B cell (primary cell): ENCODE results near the gene NAT14. TPM values are rescaled to one million over a fixed set of nuclear protein-coding genes. Genes with fewer than 3 reads are reported as not detected.

Experiments
- ATAC-seq: fragments of 200-7000 bp; cut with Tn5 transposase; one replicate; pipeline ENCODE4 v1.10.0; 2021; ENCODE audit warnings: low read depth, mild to moderate bottlenecking, moderate number of reproducible peaks, moderate library complexity
- CTCF ChIA-PET: fragments of 350-600 bp; sonication (Branson Sonifier 250); formaldehyde crosslinking; loops from one replicate; lab custom pipeline; 2021; ENCODE audit warnings: antibody characterized with exemption, inconsistent platforms; lab: Charles Lee
- POLR2A ChIA-PET: fragments of 350-600 bp; sonication (Branson Sonifier 250); formaldehyde crosslinking; loops from one replicate; lab custom pipeline; 2021; ENCODE audit warnings: antibody characterized with exemption; lab: Charles Lee
- DNase-seq: peaks from one replicate; pipeline ENCODE4 v3.0.0; 2013
- H2AFZ ChIP-seq: 2 replicates; pipeline ENCODE4 v1.6.1; 2012; ENCODE audit warnings: mild to moderate bottlenecking, low read depth, low read length; ENCODE audit not compliant: insufficient read depth, poor library complexity, severe bottlenecking
- H3K27ac ChIP-seq, 2 donors: 1 replicate in 1 of 2; 2 replicates in 1 of 2; pipeline ENCODE4 v1.5.1; 2012 to 2013; ENCODE audit warnings: low read length in 2 of 2, mild to moderate bottlenecking in 2 of 2, moderate library complexity in 1 of 2
- H3K27me3 ChIP-seq, 4 experiments: fragments of 200-600 bp in 1 of 4; sonication (generic) in 1 of 4; replicated peaks in 1 of 4; 1 replicate in 2 of 4; 2 replicates in 2 of 4; pipeline versions ENCODE4 v1.6.1 to v1.7.0; 2013 to 2016; ENCODE audit warnings: low read length in 3 of 4, mild to moderate bottlenecking in 2 of 4, mixed read lengths in 1 of 4, moderate library complexity in 1 of 4; ENCODE audit not compliant: insufficient read depth in 4 of 4, control insufficient read depth in 3 of 4; ENCODE audit errors: control extremely low read depth in 1 of 4
- H3K36me3 ChIP-seq, 2 experiments: replicated peaks in 1 of 2; 1 replicate in 1 of 2; 2 replicates in 1 of 2; pipeline versions ENCODE4 v1.6.1 to v1.7.1; 2013; ENCODE audit warnings: low read length in 1 of 2; ENCODE audit not compliant: insufficient read depth in 2 of 2, control insufficient read depth in 1 of 2; ENCODE audit errors: control extremely low read depth in 1 of 2, extremely low read depth in 1 of 2
- H3K4me1 ChIP-seq, 2 donors: fragments of 200-600 bp in 1 of 2; sonication (generic) in 1 of 2; 1 replicate in 1 of 2; 2 replicates in 1 of 2; pipeline versions ENCODE4 v1.5.1 to v1.6.1; 2013 to 2017; ENCODE audit warnings: low read length in 2 of 2; ENCODE audit not compliant: control insufficient read depth in 2 of 2, insufficient read depth in 2 of 2
- H3K4me2 ChIP-seq: replicated peaks from 2 replicates; pipeline ENCODE3; 2012; ENCODE audit warnings: mild to moderate bottlenecking, low read depth, low read length; ENCODE audit not compliant: poor library complexity, severe bottlenecking
- H3K4me3 ChIP-seq, 5 experiments: fragments of 200-600 bp in 1 of 5; sonication (generic) in 1 of 5; 1 replicate in 3 of 5; 2 replicates in 2 of 5; pipeline versions ENCODE4 v1.5.1 to v1.7.0; 2011 to 2016; ENCODE audit warnings: low read length in 4 of 5, mild to moderate bottlenecking in 4 of 5, low read depth in 2 of 5, control low read depth in 1 of 5, moderate library complexity in 1 of 5; ENCODE audit not compliant: insufficient read depth in 1 of 5; ENCODE audit errors: control extremely low read depth in 1 of 5, extremely low read depth in 1 of 5
- H3K79me2 ChIP-seq: fragments of 200-600 bp; sonication (generic); one replicate; pipeline ENCODE4 v1.6.0; 2016; ENCODE audit warnings: low read length; ENCODE audit not compliant: control insufficient read depth, insufficient read depth
- H3K9ac ChIP-seq: fragments of 200-600 bp; sonication (generic); 2 replicates; pipeline ENCODE4 v1.6.1; 2017; ENCODE audit warnings: mild to moderate bottlenecking, low read length, moderate library complexity
- H3K9me3 ChIP-seq, 3 donors: one replicate each; pipeline versions ENCODE4 v1.6.1 to v1.7.1; 2013; ENCODE audit warnings: low read length in 2 of 3; ENCODE audit not compliant: control insufficient read depth in 2 of 3, insufficient read depth in 1 of 3; ENCODE audit errors: control extremely low read depth in 1 of 3
- H4K20me1 ChIP-seq: 2 replicates; pipeline ENCODE4 v1.6.0; 2012; ENCODE audit warnings: mild to moderate bottlenecking, low read length; ENCODE audit not compliant: insufficient read depth, control insufficient read depth, poor library complexity, severe bottlenecking
- H3K27ac Mint-ChIP-seq: one replicate; pipeline ENCODE4 v1.8.0; 2021; ENCODE audit warnings: mixed read lengths
- H3K27me3 Mint-ChIP-seq: one replicate; pipeline ENCODE4 v1.8.0; 2021; ENCODE audit warnings: mixed read lengths
- H3K4me1 Mint-ChIP-seq: one replicate; pipeline ENCODE4 v1.8.0; 2021; ENCODE audit warnings: mixed read lengths
- H3K4me3 Mint-ChIP-seq: one replicate; pipeline ENCODE4 v1.8.0; 2021; ENCODE audit warnings: mixed read lengths
- H3K9me3 Mint-ChIP-seq: one replicate; pipeline ENCODE4 v1.8.0; 2022; ENCODE audit warnings: mixed read lengths; ENCODE audit not compliant: insufficient read depth
- EZH2 ChIP-seq: IDR thresholded peaks from 2 replicates; pipeline ENCODE4 v1.6.1; 2012; ENCODE audit warnings: borderline replicate concordance, low read depth, mild to moderate bottlenecking, moderate library complexity, low read length; ENCODE audit not compliant: insufficient read depth, poor library complexity, severe bottlenecking
- WGBS: methylation state at CpG from one replicate; pipeline ENCODE4 v1.1.5; 2013; ENCODE audit warnings: missing lambda C conversion rate; ENCODE audit not compliant: insufficient coverage; 5-methylcytosine and 5-hydroxymethylcytosine counted together
- intact Hi-C: fragments of 100-400 bp; cut with micrococcal nuclease; formaldehyde crosslinking; loops from one replicate; pipeline ENCODE4 v1.10.0; 2022
- polyA plus RNA-seq: library from polyadenylated mRNA; depleted of rRNA; stranded (reverse); fragments of >200 nt; gene quantifications from 2 replicates; pipeline ENCODE4 v1.2.3, GENCODE V29; 2012
- total RNA-seq, 2 donors: library from RNA; stranded (reverse); fragments of 120-200 nt in 1 of 2; gene quantifications; 1 replicate in 1 of 2; 2 replicates in 1 of 2; pipeline versions ENCODE4 v1.2.3 to v1.2.4, GENCODE V29; 2013 to 2022
- TF ChIP-seq, protein P1 (sequence below): fragments of 200-600 bp; IDR thresholded peaks from one replicate; pipeline ENCODE4 v1.8.0; 2022; ENCODE audit warnings: antibody characterized with exemption, mild to moderate bottlenecking

The NAT14 gene
- total and polyA plus RNA-seq, 2 donors (not counting 1 experiment from before 2014, with no cell fraction given), result 10.7 to 15.1 TPM

DNA sequence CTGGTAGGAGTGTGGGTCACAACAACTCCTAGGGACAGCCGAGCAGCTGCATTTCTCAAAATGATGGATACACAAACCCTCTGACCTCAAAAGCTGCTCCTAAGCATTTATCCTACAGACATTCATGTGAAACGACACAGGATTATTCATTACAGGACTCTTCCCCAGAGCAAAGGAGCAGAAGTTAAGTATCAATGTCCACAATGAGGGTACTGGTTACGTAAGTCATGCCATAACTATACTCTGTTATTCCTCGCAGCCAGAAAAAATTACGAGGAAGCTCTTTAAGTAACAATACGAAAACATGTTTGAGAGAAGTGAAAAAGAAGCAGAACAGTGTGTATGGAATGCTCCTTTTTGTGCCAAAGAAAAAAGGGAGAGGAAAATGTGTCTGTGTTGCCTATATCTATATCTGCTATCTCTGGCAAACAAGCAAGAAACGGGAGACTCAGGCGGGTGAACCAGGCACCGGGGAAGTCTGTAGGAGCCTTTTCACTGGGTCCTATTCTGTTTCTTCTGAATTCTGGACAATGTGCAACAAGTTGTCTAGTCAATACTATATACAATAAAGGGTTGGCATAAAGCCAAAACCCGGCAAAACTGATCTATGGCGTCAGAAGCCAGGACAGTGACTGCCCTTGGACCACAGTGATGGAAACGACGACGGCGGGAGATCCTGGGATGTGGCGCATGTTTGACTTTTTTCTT is 24.9 kb upstream of the NAT14 start:
- intact Hi-C loops, result loop anchor here (2.0 to 5.0 kb wide), 3 partner anchors 43 to 179 kb away; partner anchors contain the start of genes HSPBP1 and UBE2S

DNA sequence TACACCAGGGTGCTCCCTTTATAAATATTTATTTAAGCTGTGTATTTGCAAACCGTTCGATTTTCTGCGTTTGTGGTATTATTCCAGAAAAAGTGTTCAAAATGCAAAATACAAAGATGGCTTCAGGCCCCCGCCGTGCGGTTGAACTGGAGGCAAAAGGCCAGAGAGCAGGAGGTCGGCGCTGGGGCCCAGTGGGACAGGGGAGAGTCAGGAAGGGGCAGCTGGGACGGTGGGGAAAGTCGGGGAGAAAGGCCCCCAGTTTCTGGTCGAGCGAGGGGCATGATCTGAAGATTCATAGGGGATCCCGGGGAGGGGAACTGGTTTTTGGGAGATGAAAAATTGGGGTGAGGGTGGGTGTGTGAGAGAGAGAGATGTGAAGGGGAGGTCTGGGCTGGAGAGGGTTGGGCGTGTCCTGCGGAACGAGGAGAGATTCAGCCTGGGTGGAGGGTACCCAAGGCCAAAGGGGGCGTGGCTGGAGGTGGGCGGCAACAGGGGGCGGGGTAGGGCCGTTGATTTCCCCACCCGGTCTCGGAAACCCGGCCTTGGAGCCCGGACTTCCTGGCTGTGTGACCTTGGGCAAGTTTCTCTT is 24.2 kb upstream of the NAT14 start:
- Mint-ChIP-seq H3K4me3 (peak overlapping the region; percentile 87), H3K4me1 (peaks cover 20% of the 10 kb centered on the region), H3K27ac (peak overlapping the region; percentile 63), H3K27me3 (no peaks in the 10 kb centered on the region), H3K9me3 (no peaks in the 10 kb centered on the region)
- no peak for TF ChIP-seq EZH2
- TF ChIP-seq, protein P1, sequence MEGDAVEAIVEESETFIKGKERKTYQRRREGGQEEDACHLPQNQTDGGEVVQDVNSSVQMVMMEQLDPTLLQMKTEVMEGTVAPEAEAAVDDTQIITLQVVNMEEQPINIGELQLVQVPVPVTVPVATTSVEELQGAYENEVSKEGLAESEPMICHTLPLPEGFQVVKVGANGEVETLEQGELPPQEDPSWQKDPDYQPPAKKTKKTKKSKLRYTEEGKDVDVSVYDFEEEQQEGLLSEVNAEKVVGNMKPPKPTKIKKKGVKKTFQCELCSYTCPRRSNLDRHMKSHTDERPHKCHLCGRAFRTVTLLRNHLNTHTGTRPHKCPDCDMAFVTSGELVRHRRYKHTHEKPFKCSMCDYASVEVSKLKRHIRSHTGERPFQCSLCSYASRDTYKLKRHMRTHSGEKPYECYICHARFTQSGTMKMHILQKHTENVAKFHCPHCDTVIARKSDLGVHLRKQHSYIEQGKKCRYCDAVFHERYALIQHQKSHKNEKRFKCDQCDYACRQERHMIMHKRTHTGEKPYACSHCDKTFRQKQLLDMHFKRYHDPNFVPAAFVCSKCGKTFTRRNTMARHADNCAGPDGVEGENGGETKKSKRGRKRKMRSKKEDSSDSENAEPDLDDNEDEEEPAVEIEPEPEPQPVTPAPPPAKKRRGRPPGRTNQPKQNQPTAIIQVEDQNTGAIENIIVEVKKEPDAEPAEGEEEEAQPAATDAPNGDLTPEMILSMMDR, result no peak
- H3K27ac ChIP-seq, result peak overlapping the region; percentile 73 to 78
- peak overlapping the region; percentile 80 for H3K9ac ChIP-seq
- H3K79me2 ChIP-seq, result no peaks in the 10 kb centered on the region
- intact Hi-C loops, result loop anchor here (1.0 to 5.0 kb wide), 7 partner anchors 16 to 201 kb away; partner anchors contain the start of genes HSPBP1, KMT5C, PPP6R1 and UBE2S
- POLR2A ChIA-PET, result interaction anchor here (1.1 kb wide), 1 partner anchor 15 kb away, joined by 3 read pairs; no protein-coding TSS in a partner anchor
- peak overlapping the region; percentile 42 to 98 (median 90) for H3K4me3 ChIP-seq
- 44% methylated on average over 21 of the region's 24 CpGs for WGBS
- CTCF ChIA-PET, result interaction anchor here (1.8 to 1.9 kb wide), 2 partner anchors 15 to 43 kb away, joined by 8 to 11 read pairs; partner anchors contain the start of gene ZNF628
- H4K20me1 ChIP-seq, result no peaks in the 10 kb centered on the region
- no peaks in the 10 kb centered on the region for H3K27me3 ChIP-seq
- no peak for ATAC-seq
- peaks cover 10 to 14% of the 10 kb centered on the region in 2 donors for H3K4me1 ChIP-seq
- no peaks in the 10 kb centered on the region for H3K36me3 ChIP-seq
- peak overlapping the region; percentile 89 for H3K4me2 ChIP-seq
- peak; percentile 60 for DNase-seq
- H2AFZ ChIP-seq, result peak overlapping the region; percentile 71
- peaks cover 0 to 3% (median 0%) of the 10 kb centered on the region in 3 donors for H3K9me3 ChIP-seq

More for the DNA sequence above, 24.9 kb upstream of the NAT14 start:
- no peaks in the 10 kb centered on the region for H3K27me3 ChIP-seq
- no peak overlapping the region for H3K9ac ChIP-seq
- POLR2A ChIA-PET, result interaction anchor here (0.5 to 1.1 kb wide), 2 partner anchors 9 to 16 kb away, joined by 3 to 4 read pairs; no protein-coding TSS in a partner anchor
- Mint-ChIP-seq H3K4me3 (peak overlapping the region; percentile 87), H3K9me3 (no peaks in the 10 kb centered on the region), H3K4me1 (peaks cover 20% of the 10 kb centered on the region), H3K27me3 (no peaks in the 10 kb centered on the region), H3K27ac (peak overlapping the region; percentile 46)
- H3K9me3 ChIP-seq, result peaks cover 0 to 3% (median 0%) of the 10 kb centered on the region in 3 donors
- no peak overlapping the region for H3K4me3 ChIP-seq
- H2AFZ ChIP-seq, result no peak overlapping the region
- H3K36me3 ChIP-seq, result peaks cover 0 to 2% of the 10 kb centered on the region in 2 experiments
- 82% methylated on average over 7 of the region's 16 CpGs for WGBS
- TF ChIP-seq EZH2, result no peak
- no peak for DNase-seq
- H3K79me2 ChIP-seq, result no peaks in the 10 kb centered on the region
- ATAC-seq, result no peak
- H3K4me2 ChIP-seq, result peak overlapping the region; percentile 89
- CTCF ChIA-PET, result interaction anchor here (1.8 to 1.9 kb wide), 2 partner anchors 15 to 44 kb away, joined by 8 to 11 read pairs; partner anchors contain the start of gene ZNF628
- H4K20me1 ChIP-seq, result no peaks in the 10 kb centered on the region
- peaks cover 10 to 14% of the 10 kb centered on the region in 2 donors for H3K4me1 ChIP-seq
- no peak overlapping the region for H3K27ac ChIP-seq
